ENCODE data around the gene PGBD2.
"Not testable (repeated sequence)": the region's sequence is repeated elsewhere in the genome, so short reads cannot be mapped to it uniquely, and the experiment has no call there.

Gene PGBD2

DNA sequence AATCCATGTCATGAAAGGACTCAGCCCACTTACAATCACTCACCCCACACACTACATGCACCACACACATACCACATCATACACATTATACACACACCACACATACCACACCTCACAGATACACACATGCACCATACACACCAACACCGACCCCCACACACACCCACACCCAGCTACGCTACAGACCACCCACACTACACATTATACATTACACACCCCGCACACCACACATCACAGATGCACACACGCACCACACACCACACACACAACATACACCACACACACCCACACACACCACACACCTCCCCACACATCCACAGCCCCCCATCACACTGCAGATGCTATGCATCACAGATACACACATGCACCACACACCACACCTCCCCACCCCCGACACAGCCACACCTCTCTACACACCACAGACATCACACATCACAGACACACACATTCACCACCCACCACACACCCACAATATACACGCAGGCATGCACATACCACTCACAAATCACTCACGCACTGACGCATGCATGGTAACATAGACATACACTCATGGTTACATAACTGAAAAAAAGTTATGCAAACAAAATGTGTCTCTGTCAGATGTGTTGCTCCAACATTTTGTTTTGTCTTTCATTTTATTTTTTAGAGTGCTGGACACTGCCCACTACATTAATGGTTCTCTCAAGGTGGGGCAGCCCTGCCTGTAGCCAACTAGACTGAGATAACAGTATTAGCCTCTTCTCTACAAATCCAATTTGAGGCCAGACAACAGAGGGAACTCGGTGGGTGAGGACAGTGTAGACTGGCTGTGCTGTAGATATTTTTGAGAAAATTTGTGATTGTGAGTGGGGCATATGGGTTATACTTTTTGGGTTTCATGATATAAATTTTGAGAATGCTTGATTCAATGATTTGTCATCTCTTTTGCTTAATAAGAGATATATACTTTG, 15.2 kb upstream of the PGBD2 start:
- DNase-seq (ENCODE audit: low read depth) = no peak

DNA sequence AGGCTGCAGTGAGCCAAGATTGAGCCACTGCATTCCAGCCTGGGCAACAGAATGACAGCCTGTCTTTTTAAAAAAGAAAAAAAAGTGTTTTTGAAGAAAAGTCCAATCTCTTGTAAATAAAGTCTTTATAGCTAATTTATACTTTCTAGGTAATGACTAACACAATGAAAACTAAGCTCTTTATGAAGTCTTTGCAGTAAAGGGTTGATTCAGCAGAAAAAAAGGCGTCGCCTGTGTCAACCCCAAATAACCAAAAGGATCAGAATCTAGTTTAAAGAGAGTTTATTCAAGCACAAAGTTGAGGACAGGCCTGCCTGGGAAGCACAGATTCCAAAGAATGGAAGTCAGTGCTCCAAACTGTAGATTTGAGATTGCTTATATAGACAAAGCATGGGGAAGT, 14.3 kb upstream of the PGBD2 start:
- no peak for DNase-seq (ENCODE audit: low read depth)

DNA sequence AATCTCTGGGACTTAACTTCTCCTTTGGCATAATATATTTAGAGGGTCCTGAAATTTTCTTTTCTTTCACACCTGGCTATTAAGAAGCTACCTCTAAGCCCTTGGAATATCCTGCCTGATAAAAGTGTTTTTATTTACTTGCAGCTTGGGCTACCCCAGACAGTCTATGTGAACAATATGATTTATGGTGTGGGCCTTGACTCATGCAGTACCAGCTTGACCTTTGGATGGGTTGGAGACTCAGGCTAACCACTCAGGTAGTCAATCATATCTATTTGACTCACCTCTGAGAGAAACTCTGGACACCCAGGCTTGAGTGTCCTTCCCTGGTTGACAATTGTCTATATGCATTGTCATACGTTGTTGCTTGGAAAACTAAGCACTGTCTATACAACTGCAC, 13.4 kb upstream of the PGBD2 start:
- no peak for DNase-seq (ENCODE audit: low read depth)

DNA sequence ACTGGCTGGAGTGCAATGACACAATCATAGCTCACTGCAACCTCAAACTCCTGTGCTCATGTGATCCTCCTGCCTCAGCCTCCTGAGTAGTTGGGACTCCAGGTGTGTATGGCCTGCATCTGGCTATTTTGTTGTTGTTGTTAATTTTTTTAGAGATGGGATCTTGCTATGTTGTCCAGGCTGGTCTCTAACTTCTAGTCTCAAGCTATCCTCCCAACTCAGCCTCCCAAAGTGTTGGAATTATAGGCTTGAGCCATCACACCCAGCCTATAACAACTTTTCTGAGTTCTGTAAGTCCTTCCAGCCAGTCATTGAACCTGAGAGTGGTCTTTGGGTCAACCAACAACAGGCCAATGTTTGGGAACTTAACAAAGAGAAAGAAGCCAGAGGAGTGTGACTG, 11.2 kb upstream of the PGBD2 start:
- DNase-seq (ENCODE audit: low read depth) = no peak

DNA sequence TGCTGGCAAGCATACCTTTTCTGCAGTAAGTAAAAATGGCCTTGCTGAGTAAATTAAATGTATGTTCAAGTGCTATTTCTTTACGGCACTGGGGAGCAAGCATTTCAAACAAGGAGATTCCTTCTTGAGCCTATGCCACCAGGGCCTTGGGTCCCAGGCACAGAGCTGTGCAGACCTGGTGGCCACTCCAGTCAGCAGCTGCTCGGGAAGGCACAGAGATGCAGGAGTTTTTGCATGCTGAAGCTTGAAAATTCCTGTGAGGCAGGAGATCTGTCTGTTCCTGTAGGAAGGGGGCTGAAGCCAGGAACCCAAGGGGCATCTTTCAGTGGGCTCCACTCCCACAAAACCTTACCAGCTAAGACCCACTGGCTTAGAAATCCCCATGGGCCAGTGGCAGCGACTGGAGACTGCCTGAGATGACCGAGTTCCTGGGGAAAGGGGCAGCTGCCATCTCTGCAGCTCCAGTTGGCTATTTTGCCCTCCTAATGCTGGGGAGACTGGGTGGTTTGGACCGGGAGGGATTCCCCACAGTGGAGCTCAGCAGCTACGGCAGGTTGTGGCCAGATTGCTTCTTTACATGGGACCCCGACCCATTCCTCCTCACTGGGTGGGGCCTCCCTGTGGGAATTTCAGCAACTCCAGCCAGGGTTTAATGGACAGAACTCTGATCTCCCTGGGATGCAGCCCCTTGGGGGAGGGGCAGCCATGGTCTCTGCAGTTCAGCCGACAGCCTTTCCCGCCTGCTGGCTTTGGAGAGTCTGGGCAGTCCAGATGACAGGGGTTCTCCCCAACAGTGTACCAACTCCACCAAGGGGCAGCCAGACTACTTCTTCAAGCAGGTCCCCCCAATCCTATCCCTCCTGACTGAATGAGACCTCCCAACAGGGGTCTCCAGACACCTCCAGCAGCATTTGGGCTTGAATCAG, 8.4 kb upstream of the PGBD2 start:
- DNase-seq (ENCODE audit: low read depth) = no peak

GRCh38 chr1:248900637-248901036, 5.4 kb upstream of the PGBD2 start:
- no peak for DNase-seq (ENCODE audit: low read depth)

- DNase-seq (ENCODE audit: low read depth) = no peak
Observed at GRCh38 chr1:248901578-248901977, 4.5 kb upstream of the PGBD2 start.

GRCh38 chr1:248904437-248905216, 1.4 kb upstream of the PGBD2 start:
- DNase-seq (ENCODE audit: low read depth) = no peak

GRCh38 chr1:248905662-248906008, 400 bp upstream of the PGBD2 start:
- DNase-seq (ENCODE audit: low read depth) = no peak

DNA sequence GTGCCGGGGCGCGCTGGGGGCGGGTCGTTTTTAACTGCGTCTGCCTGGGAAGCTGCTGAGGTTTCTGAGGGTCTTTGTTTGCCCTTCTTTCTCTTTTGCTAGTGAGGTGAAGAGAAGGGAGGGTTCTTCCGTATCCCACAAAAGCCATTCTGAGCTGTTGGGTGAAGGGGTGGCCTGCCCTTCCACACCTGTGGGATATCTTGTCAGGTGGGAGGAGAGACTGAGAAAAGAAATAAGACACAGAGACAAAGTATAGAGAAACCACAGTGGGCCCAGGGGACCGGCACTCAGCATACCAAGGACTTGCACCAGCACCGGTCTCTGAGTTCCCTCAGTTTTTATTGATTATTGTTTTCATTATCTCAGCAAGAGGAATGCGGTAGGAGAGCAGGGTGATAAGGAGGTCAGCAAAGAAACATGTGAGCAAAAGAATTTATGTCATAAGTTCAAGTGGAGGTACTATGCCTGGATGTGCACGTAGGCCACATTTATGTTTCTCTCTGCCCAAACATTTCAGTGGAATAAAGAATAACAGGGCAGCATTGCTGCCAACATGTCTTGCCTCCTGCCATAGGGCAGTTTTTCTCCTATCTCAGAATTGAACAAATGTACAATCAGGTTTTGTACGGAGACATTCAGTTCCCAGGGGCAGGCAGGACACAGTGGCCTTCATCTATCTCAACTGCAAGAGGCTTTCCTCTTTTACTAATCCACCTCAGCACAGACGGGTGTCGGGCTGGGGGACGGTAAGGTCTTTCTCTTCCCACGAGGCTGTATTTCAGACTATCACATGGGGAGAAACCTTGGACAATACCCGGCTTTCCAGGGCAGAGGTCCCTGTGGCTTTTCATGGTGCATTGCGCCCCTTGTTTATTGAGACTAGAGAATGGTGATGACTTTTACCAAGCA, 972 bp downstream of the PGBD2 start:
- DNase-seq (ENCODE audit: low read depth) = no peak

DNA sequence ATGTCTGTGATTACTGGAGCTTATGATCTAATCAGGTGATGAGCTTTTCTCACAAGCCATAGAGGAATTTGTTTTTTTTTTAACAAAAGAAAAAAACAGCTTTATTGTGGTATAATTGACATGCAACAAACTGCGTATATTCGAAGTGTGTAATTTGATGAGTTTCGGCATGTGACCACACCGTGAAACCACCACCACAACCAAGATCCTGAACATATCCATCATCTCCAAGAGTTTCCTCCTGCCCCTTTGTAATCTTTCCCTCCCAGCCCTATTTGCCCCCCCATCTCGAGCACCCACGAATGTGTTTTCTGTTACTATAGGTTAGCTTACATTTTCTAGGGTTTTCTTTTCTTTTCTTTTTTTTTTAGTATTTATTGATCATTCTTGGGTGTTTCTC, 4.7 kb downstream of the PGBD2 start:
- no peak for DNase-seq (ENCODE audit: low read depth)

DNA sequence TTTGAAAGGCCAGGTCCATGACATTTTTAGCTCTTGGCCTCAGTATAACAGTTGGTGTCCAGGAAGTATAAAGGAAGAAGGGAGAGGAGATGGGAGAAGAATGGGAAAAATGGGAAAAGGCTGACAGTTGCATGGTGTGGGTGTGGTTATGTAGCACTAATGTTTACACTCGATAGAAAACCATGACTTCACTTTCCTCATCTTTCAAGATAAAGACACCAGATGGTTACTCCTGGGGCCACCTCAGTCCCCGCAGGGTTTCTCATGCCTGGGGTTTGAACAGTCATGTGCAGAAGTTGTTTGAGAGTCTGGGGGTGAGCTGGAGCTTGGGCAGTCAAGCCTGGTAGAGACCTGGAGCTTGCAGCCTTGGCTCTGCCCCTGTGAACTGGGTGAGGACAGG, 7.9 kb downstream of the PGBD2 start:
- no peak for DNase-seq (ENCODE audit: low read depth)

DNA sequence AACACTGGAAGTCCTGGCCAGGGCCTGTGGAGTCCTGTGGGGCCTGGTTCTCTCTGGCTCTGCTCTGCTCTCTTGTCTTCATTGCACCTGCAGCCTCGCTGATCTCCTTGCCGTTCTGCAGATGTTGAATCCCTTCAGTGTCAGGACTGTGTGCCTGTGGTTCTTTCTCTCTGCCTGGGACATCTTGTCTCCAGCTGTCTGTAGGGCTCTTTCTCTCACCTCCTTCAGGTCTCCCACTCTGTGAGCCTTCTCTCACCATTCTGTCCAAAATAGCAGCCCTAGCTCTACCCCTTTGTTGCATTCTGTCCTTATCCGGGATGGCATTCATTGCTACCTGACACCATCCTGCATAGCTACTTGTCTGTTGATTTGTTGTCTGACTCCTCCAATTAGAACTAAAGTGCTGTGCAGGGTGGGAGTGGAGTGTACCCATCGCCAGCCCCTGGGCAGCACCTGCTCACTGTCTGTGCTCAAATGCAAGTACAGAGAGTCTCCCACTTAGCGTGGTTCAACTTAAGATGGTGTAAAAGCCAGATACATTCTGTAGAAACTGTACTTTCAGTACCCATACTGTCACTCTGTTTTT, 8.9 kb downstream of the PGBD2 start:
- DNase-seq (ENCODE audit: low read depth) = no peak

GRCh38 chr1:248918131-248918530, 12.1 kb downstream of the PGBD2 start:
- DNase-seq (ENCODE audit: low read depth) = no peak

- no peak for DNase-seq (ENCODE audit: low read depth)
Observed at GRCh38 chr1:248923352-248924338, 17.6 kb downstream of the PGBD2 start.

DNA sequence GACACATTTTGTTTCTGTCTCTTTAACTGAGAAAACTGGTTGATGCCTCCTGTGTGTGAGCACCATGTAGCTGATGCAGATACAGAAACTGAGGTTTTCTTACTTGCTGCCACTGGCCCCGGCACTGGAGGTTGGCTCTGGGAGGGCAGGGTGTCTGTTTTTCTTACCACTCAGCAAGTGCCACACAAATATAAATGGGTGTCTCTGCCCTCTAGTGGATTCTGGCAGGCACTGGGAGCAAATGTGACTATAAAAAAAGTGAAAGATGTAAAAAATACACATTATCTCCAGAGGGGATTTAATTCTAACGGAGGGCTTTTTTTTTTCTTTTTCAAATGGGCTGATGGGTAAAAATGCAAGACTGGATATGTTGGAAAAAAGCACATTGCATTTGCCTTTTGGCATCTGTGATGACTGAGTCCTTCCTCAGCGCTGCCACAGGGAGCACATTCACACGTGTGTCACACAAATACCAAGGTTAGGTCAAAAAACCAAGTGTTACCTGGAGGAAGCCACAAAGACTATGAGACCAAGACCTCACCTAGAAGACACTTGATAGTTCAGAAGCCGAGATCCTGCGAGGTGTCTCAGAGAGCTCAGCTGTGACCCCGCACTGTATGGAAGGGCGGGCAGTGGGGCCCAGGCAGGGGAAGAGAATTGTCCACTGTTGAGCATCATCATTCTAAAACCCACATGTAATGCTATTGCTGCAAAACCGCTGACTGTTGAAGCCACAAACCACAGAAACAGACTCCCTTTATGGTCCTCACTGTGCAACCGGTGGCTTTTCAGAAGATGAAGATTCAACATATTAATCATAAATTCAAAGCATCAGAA, 18.9 kb downstream of the PGBD2 start:
- peak; percentile 14 for DNase-seq (ENCODE audit: low read depth)

DNA sequence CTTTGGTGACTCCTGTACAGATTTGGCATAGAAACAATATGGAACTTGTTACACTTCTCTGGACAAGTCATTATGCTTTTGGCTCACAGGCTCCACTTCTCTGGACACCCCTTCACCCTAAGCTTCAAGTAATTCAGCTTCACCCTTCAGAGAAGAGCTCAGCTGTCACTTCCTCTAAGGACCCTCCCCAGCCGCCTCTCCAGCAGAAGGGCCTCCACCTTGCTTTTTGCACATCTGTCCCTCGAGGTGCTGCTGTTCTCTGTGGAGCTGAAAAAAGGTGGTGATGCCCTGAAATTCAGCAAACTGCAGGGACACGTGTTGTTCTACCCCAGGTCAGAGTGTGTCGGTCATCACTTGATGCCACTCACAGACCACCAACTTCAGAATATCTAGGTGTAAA, 19.8 kb downstream of the PGBD2 start:
- DNase-seq (ENCODE audit: low read depth) = not testable (repeated sequence)

GRCh38 chr1:248926401-248927182, 20.6 kb downstream of the PGBD2 start:
- no peak for DNase-seq (ENCODE audit: low read depth)
